ENCODE data around the gene HYAL4. TPM values are rescaled to one million over a fixed set of nuclear protein-coding genes. Genes with fewer than 3 reads are reported as not detected.

HYAL4 gene
- total and polyA plus RNA-seq, 2 of the 13 experiments (the other 11 are each of a cell fraction or from before 2014, with no cell fraction given), result not detected

GRCh38 chr7:123797673-123798531, 47.1 kb upstream of the HYAL4 start (continued):
- no peak for TF ChIP-seq PREB (CRISPR knock-in tag; IDR thresholded peaks at IDR 0.05)
- no peak for TF ChIP-seq NFIB (CRISPR knock-in tag; IDR thresholded peaks at IDR 0.05; ENCODE audit: borderline replicate concordance)
- TF ChIP-seq NFIC (IDR thresholded peaks at IDR 0.05; ENCODE audit: low read length), result peak; percentile 48; the same call in 1 of the 2 replicates
- peak; percentile 91 for TF ChIP-seq FOXA3 (CRISPR knock-in tag; IDR thresholded peaks at IDR 0.05)
- TF ChIP-seq EP300 (IDR thresholded peaks at IDR 0.05; ENCODE audit: low read depth in 2 of 2, low read length in 2 of 2), result peak in 1 of 2 experiments; percentile 83; a peak in 3 of 4 replicates
- peak; percentile 49; the same call in 1 of the 2 replicates for TF ChIP-seq EP300 (CRISPR knock-in tag; IDR thresholded peaks at IDR 0.05; ENCODE audit: borderline replicate concordance)
- TF ChIP-seq FOXP1 (IDR thresholded peaks at IDR 0.05), result no peak
- peak; percentile 77 for TF ChIP-seq FOXP1 (CRISPR knock-in tag; IDR thresholded peaks at IDR 0.05)
- TF ChIP-seq SMARCC2 (IDR thresholded peaks at IDR 0.05), result 0 out of 2 replicates have a peak, but pooled peaks have one; percentile 32
- TF ChIP-seq IKZF4 (CRISPR knock-in tag; IDR thresholded peaks at IDR 0.05; ENCODE audit: borderline replicate concordance, low read depth, not compliant biosample characterization), result no peak
- TF ChIP-seq ZNF451 (CRISPR knock-in tag; IDR thresholded peaks at IDR 0.05), result no peak
- TF ChIP-seq ZNF383 (CRISPR knock-in tag; IDR thresholded peaks at IDR 0.05; ENCODE audit: borderline replicate concordance), result no peak
- no peak for TF ChIP-seq SMARCE1 (IDR thresholded peaks at IDR 0.05; ENCODE audit: borderline replicate concordance)
- TF ChIP-seq ATF2 (CRISPR knock-in tag; IDR thresholded peaks at IDR 0.05), result peak; percentile 75; the same call in 1 of the 2 replicates
- TF ChIP-seq ZNF615 (CRISPR knock-in tag; IDR thresholded peaks at IDR 0.05; ENCODE audit: borderline replicate concordance), result no peak
- TF ChIP-seq TCF7L2 (IDR thresholded peaks at IDR 0.05; ENCODE audit: low read depth, low read length), result no peak
- peak; percentile 78 for TF ChIP-seq RARA (CRISPR knock-in tag; IDR thresholded peaks at IDR 0.05)
- peak; percentile 44; the same call in 1 of the 2 replicates for TF ChIP-seq NCOR1 (IDR thresholded peaks at IDR 0.05; ENCODE audit: borderline replicate concordance, low read length)
- peak; percentile 80 for TF ChIP-seq SOX5 (CRISPR knock-in tag; IDR thresholded peaks at IDR 0.05; ENCODE audit: borderline replicate concordance)
- no peak for TF ChIP-seq CBX2 (IDR thresholded peaks at IDR 0.05; ENCODE audit: low read depth, low read length)
- no peak for TF ChIP-seq CBX2 (CRISPR knock-in tag; IDR thresholded peaks at IDR 0.05; ENCODE audit: low read depth)
- TF ChIP-seq TGIF2 (CRISPR knock-in tag; IDR thresholded peaks at IDR 0.05), result peak; percentile 51; the same call in 1 of the 2 replicates
- no peak for TF ChIP-seq ZNF576 (CRISPR knock-in tag; IDR thresholded peaks at IDR 0.05)
- no peak for TF ChIP-seq HNRNPL (IDR thresholded peaks at IDR 0.05; ENCODE audit: low read depth, low read length)
- peak; percentile 70; the same call in 1 of the 2 replicates for TF ChIP-seq HDAC2 (CRISPR knock-in tag; IDR thresholded peaks at IDR 0.05)
- TF ChIP-seq ZMYM4 (CRISPR knock-in tag; IDR thresholded peaks at IDR 0.05), result peak; percentile 35; the same call in 1 of the 2 replicates
- TF ChIP-seq SIX1 (CRISPR knock-in tag; IDR thresholded peaks at IDR 0.05; ENCODE audit: borderline replicate concordance), result peak; percentile 94
- TF ChIP-seq RFXAP (CRISPR knock-in tag; IDR thresholded peaks at IDR 0.05; ENCODE audit: borderline replicate concordance), result no peak
- TF ChIP-seq NPAS2 (CRISPR knock-in tag; IDR thresholded peaks at IDR 0.05; ENCODE audit: borderline replicate concordance), result no peak
- TF ChIP-seq LCORL (IDR thresholded peaks at IDR 0.05), result no peak
- 0 out of 2 replicates have a peak, but pooled peaks have one; percentile 35 for TF ChIP-seq LCORL (CRISPR knock-in tag; IDR thresholded peaks at IDR 0.05)
